T-cell (primary cell): ENCODE data around the gene PMVK. TPM values are rescaled to one million over a fixed set of nuclear protein-coding genes. Genes with fewer than 3 reads are reported as not detected.

ENCODE experiments used
- ATAC-seq, 4 experiments: fragments of 200-7000 bp in 3 of 4; fragments of 150-1000 bp in 1 of 4; cut with Tn5 transposase; replicated peaks in 1 of 4; 1 replicate in 3 of 4; 2 replicates in 1 of 4; pipeline ENCODE4 v1.10.0; 2021; ENCODE audit warnings: moderate library complexity in 3 of 4, mild to moderate bottlenecking in 2 of 4, moderate number of reproducible peaks in 1 of 4
- CTCF ChIA-PET, 2 donors: fragments of 300-600 bp; sonication (Branson Sonifier 250); formaldehyde crosslinking; loops; one replicate each; lab custom pipeline; 2022; ENCODE audit warnings: antibody characterized with exemption in 2 of 2; lab: Charles Lee
- POLR2A ChIA-PET, 2 donors: fragments of 300-600 bp; sonication (Branson Sonifier 250); formaldehyde crosslinking; loops; one replicate each; lab custom pipeline; 2022; ENCODE audit warnings: antibody characterized with exemption in 2 of 2; lab: Charles Lee
- DNase-seq, 35 experiments: peaks; one replicate each; pipeline versions ENCODE4 v3.0.0 to v3.0.0-alpha.2; 2013 to 2023
- H3K27ac ChIP-seq: one replicate; pipeline ENCODE4 v1.5.1; 2013; ENCODE audit warnings: low read length
- H3K27me3 ChIP-seq, 2 experiments: replicated peaks in 1 of 2; 1 replicate in 1 of 2; 2 replicates in 1 of 2; pipeline versions ENCODE4 v1.6.1 to v1.7.0; 2013; ENCODE audit warnings: low read length in 1 of 2, mixed read lengths in 1 of 2; ENCODE audit not compliant: control insufficient read depth in 2 of 2, insufficient read depth in 2 of 2; ENCODE audit errors: extremely low read depth in 1 of 2
- H3K36me3 ChIP-seq, 2 donors: 1 replicate in 1 of 2; 2 replicates in 1 of 2; pipeline versions ENCODE4 v1.6.1 to v1.7.0; 2013; ENCODE audit warnings: low read length in 1 of 2; ENCODE audit not compliant: control insufficient read depth in 2 of 2, insufficient read depth in 1 of 2; ENCODE audit errors: extremely low read depth in 1 of 2
- H3K4me1 ChIP-seq, 2 experiments: 1 replicate in 1 of 2; 2 replicates in 1 of 2; pipeline versions ENCODE4 v1.6.1 to v1.7.0; 2013; ENCODE audit warnings: low read length in 2 of 2, mixed read lengths in 1 of 2; ENCODE audit not compliant: insufficient read depth in 2 of 2, control insufficient read depth in 1 of 2; ENCODE audit errors: extremely low read depth in 1 of 2
- H3K4me3 ChIP-seq, 2 donors: 1 replicate in 1 of 2; 2 replicates in 1 of 2; pipeline versions ENCODE4 v1.5.1 to v1.7.0; 2013; ENCODE audit warnings: mild to moderate bottlenecking in 2 of 2, low read length in 1 of 2, moderate library complexity in 1 of 2; ENCODE audit not compliant: control insufficient read depth in 1 of 2; ENCODE audit errors: extremely low read depth in 1 of 2
- H3K9me3 ChIP-seq: 2 replicates; pipeline ENCODE4 v1.7.0; 2013
- H3K27ac Mint-ChIP-seq, 2 donors: one replicate each; pipeline ENCODE4 v1.8.0; 2020 to 2021; ENCODE audit warnings: mild to moderate bottlenecking in 2 of 2, mixed read lengths in 2 of 2
- H3K27me3 Mint-ChIP-seq, 2 donors: one replicate each; pipeline ENCODE4 v1.8.0; 2021 to 2022; ENCODE audit warnings: mixed read lengths in 2 of 2
- H3K36me3 Mint-ChIP-seq: one replicate; pipeline ENCODE4 v1.8.0; 2021; ENCODE audit warnings: mixed read lengths
- H3K4me1 Mint-ChIP-seq, 3 donors: one replicate each; pipeline ENCODE4 v1.8.0; 2020 to 2022; ENCODE audit warnings: mixed read lengths in 3 of 3, mild to moderate bottlenecking in 1 of 3
- H3K4me3 Mint-ChIP-seq, 3 donors: one replicate each; pipeline ENCODE4 v1.8.0; 2020 to 2022; ENCODE audit warnings: mild to moderate bottlenecking in 3 of 3, mixed read lengths in 3 of 3, moderate library complexity in 3 of 3
- H3K9me3 Mint-ChIP-seq, 3 donors: one replicate each; pipeline ENCODE4 v1.8.0; 2020 to 2022; ENCODE audit warnings: mixed read lengths in 3 of 3
- whole genome bisulfite sequencing: methylation state at CpG from one replicate; pipeline ENCODE4 v1.1.5; 2013; ENCODE audit warnings: missing lambda C conversion rate; ENCODE audit not compliant: insufficient coverage; 5-methylcytosine and 5-hydroxymethylcytosine counted together
- total RNA-seq, 35 experiments: library from RNA in 6 of 35; stranded (reverse) in 6 of 35; fragments of 120-200 nt in 1 of 35; gene quantifications; one replicate each; pipeline versions ENCODE4 v1.2.1 to v1.2.4 and lab custom pipeline; 2013 to 2026

PMVK gene
- total RNA-seq, 5 donors from 2014 or later (not counting 1 experiment from before 2014, with no cell fraction given), result 12.6 to 24.9 (median 22.4) TPM

- Histone ChIP-seq H3K27me3 (no peaks in the 10 kb centered on the region), H3K4me3 (no peak overlapping the region), H3K36me3 (peaks cover 20 to 67% of the 10 kb centered on the region in 2 donors), H3K4me1 (peaks cover 19 to 53% of the 10 kb centered on the region in 2 experiments), H3K9me3 (no peaks in the 10 kb centered on the region), H3K27ac (no peak overlapping the region)
- Mint-ChIP-seq H3K4me1 (peaks cover 31 to 38% (median 36%) of the 10 kb centered on the region in 3 donors), H3K36me3 (peaks cover 22% of the 10 kb centered on the region), H3K27ac (peak overlapping the region; percentile 90 to 91), H3K9me3 (no peaks in the 10 kb centered on the region), H3K27me3 (no peaks in the 10 kb centered on the region), H3K4me3 (peak overlapping the region; percentile 80 to 86 (median 86))
- 95% methylated on average over 3 of the region's 6 CpGs for WGBS
- ATAC-seq (no peak), DNase-seq (no peak)
- ChIA-PET CTCF (interaction anchor here in 1 of 2 donors (2.2 kb wide), 1 partner anchor 55 kb away, joined by 8 read pairs; no protein-coding TSS in a partner anchor), POLR2A (no interaction called here)
Observed at GRCh38 chr1:154962795-154963330, 26.3 kb upstream of the PMVK start.

GRCh38 chr1:154962156-154962749, 25.7 kb upstream of the PMVK start:
- H3K4me1 Mint-ChIP-seq, result peaks cover 33 to 40% (median 38%) of the 10 kb centered on the region in 3 donors
- ChIA-PET POLR2A (interaction anchor here in 1 of 2 donors (0.7 kb wide), 1 partner anchor 174 kb away, joined by 3 read pairs; no protein-coding TSS in a partner anchor), CTCF (interaction anchor here (1.5 to 2.2 kb wide), 3 partner anchors 11 to 56 kb away, joined by 4 to 8 read pairs (median 6); no protein-coding TSS in a partner anchor)
- Histone ChIP-seq H3K27me3 (no peaks in the 10 kb centered on the region), H3K4me1 (peaks cover 19 to 50% of the 10 kb centered on the region in 2 experiments), H3K36me3 (peaks cover 20 to 66% of the 10 kb centered on the region in 2 donors), H3K9me3 (no peaks in the 10 kb centered on the region), H3K27ac (peak overlapping the region; percentile 75), H3K4me3 (peak overlapping the region; percentile 69 to 74)
- DNase-seq (peak in 1 of 35 experiments; percentile 44), ATAC-seq (peak; percentile 11 to 25 (median 20))
- H3K9me3 Mint-ChIP-seq, result no peaks in the 10 kb centered on the region
- H3K36me3 Mint-ChIP-seq, result peaks cover 21% of the 10 kb centered on the region
- no peaks in the 10 kb centered on the region for H3K27me3 Mint-ChIP-seq
- H3K4me3 Mint-ChIP-seq, result peak overlapping the region; percentile 80 to 86 (median 86)
- 2% methylated on average over 12 of the region's 25 CpGs for WGBS
- peak overlapping the region; percentile 90 to 91 for H3K27ac Mint-ChIP-seq

- H3K27me3 Mint-ChIP-seq, result no peaks in the 10 kb centered on the region
- Histone ChIP-seq H3K36me3 (peaks cover 20 to 58% of the 10 kb centered on the region in 2 donors), H3K27ac (peak within 1 kb of the TSS; percentile 82), H3K4me3 (peak within 1 kb of the TSS; percentile 69 to 74), H3K4me1 (peaks cover 22 to 57% of the 10 kb centered on the region in 2 experiments), H3K9me3 (no peaks in the 10 kb centered on the region), H3K27me3 (no peaks in the 10 kb centered on the region)
- ATAC-seq, result peak; percentile 79 to 85 (median 84)
- under 1% methylated on average over 91 of the region's 93 CpGs for WGBS
- H3K36me3 Mint-ChIP-seq, result peaks cover 21% of the 10 kb centered on the region
- peaks cover 40 to 46% (median 40%) of the 10 kb centered on the region in 3 donors for H3K4me1 Mint-ChIP-seq
- DNase-seq, result peak; percentile 57 to 87 (median 72)
- ChIA-PET POLR2A (interaction anchor here (0.6 to 1.3 kb wide), 7 partner anchors 10 to 352 kb away, joined by 3 to 7 read pairs (median 3); partner anchors contain the start of gene SHC1 (in 1 of the 2)), CTCF (interaction anchor here (0.9 to 2.2 kb wide), 7 partner anchors 12 to 124 kb away, joined by 3 to 8 read pairs (median 4); partner anchors contain the start of genes FLAD1 (in 1 of the 2) and PMVK (in 1 of the 2))
- no peaks in the 10 kb centered on the region for H3K9me3 Mint-ChIP-seq
- H3K27ac Mint-ChIP-seq, result peak within 1 kb of the TSS; percentile 95
- H3K4me3 Mint-ChIP-seq, result peak within 1 kb of the TSS; percentile 86 to 93 (median 92)
Observed at GRCh38 chr1:154961207-154962155, 25.0 kb upstream of the PMVK start, which contains the start of gene PYGO2. TSS of gene PYGO2 (minus strand) at chr1:154961782. CDS start at chr1:154961576, 206 bp downstream.

- peaks cover 19% of the 10 kb centered on the region for H3K36me3 Mint-ChIP-seq
- Histone ChIP-seq H3K4me3 (peak overlapping the region; percentile 69 to 74), H3K27me3 (no peaks in the 10 kb centered on the region), H3K4me1 (peaks cover 24 to 62% of the 10 kb centered on the region in 2 experiments), H3K9me3 (no peaks in the 10 kb centered on the region), H3K27ac (peak overlapping the region; percentile 82), H3K36me3 (peaks cover 17 to 49% of the 10 kb centered on the region in 2 donors)
- peak overlapping the region; percentile 95 for H3K27ac Mint-ChIP-seq
- peak overlapping the region; percentile 86 to 93 (median 92) for H3K4me3 Mint-ChIP-seq
- WGBS, result 10% methylated on average over 2 of the region's 10 CpGs
- peaks cover 48 to 55% (median 49%) of the 10 kb centered on the region in 3 donors for H3K4me1 Mint-ChIP-seq
- ATAC-seq (no peak), DNase-seq (peak in 1 of 35 experiments; percentile 36)
- no peaks in the 10 kb centered on the region for H3K27me3 Mint-ChIP-seq
- POLR2A ChIA-PET, result interaction anchor here (0.6 to 1.3 kb wide), 5 partner anchors 10 to 53 kb away, joined by 3 to 7 read pairs (median 4); partner anchors contain the start of gene SHC1 (in 1 of the 2)
- H3K9me3 Mint-ChIP-seq, result no peaks in the 10 kb centered on the region
- CTCF ChIA-PET, result interaction anchor here (0.7 to 2.2 kb wide), 9 partner anchors 13 to 125 kb away, joined by 3 to 8 read pairs (median 4); partner anchors contain the start of genes FLAD1 (in 1 of the 2) and PMVK (in 1 of the 2)
Observed at GRCh38 chr1:154960446-154961136, 24.1 kb upstream of the PMVK start.

GRCh38 chr1:154959426-154959780, 22.9 kb upstream of the PMVK start:
- no peaks in the 10 kb centered on the region for H3K9me3 Mint-ChIP-seq
- peaks cover 55 to 65% (median 61%) of the 10 kb centered on the region in 3 donors for H3K4me1 Mint-ChIP-seq
- 90% methylated on average over 2 of the region's 7 CpGs for WGBS
- POLR2A ChIA-PET, result interaction anchor here (0.6 to 0.7 kb wide), 2 partner anchors 12 to 13 kb away, joined by 3 to 9 read pairs; no protein-coding TSS in a partner anchor
- Histone ChIP-seq H3K27me3 (no peaks in the 10 kb centered on the region), H3K4me1 (peaks cover 29 to 68% of the 10 kb centered on the region in 2 experiments), H3K27ac (no peak overlapping the region), H3K9me3 (no peaks in the 10 kb centered on the region), H3K36me3 (peaks cover 17 to 40% of the 10 kb centered on the region in 2 donors), H3K4me3 (no peak overlapping the region)
- no peak for ATAC-seq
- H3K27ac Mint-ChIP-seq, result peak overlapping the region; percentile 57 to 95
- peaks cover 12% of the 10 kb centered on the region for H3K36me3 Mint-ChIP-seq
- CTCF ChIA-PET, result no interaction called here
- H3K27me3 Mint-ChIP-seq, result no peaks in the 10 kb centered on the region
- peak overlapping the region; percentile 31 to 86 (median 34) for H3K4me3 Mint-ChIP-seq
- no peak for DNase-seq
